Colonic mucosa (tissue), 4 donors: ENCODE data around the gene EPS8. TPM values are rescaled to one million over a fixed set of nuclear protein-coding genes. Genes with fewer than 3 reads are reported as not detected.
"Not testable (repeated sequence)": the region's sequence is repeated elsewhere in the genome, so short reads cannot be mapped to it uniquely, and the experiment has no call there.

Source experiments
- DNase-seq: peaks from one replicate; pipeline ENCODE4 v3.0.0-alpha.2; 2020
- H3K27ac ChIP-seq: fragments of 200-600 bp; one replicate; pipeline ENCODE4 v1.8.0; 2021
- H3K27me3 ChIP-seq: fragments of 200-600 bp; one replicate; pipeline ENCODE4 v1.8.0; 2021
- H3K36me3 ChIP-seq: fragments of 200-600 bp; one replicate; pipeline ENCODE4 v1.8.0; 2021
- H3K4me1 ChIP-seq: fragments of 200-600 bp; one replicate; pipeline ENCODE4 v1.8.0; 2021; ENCODE audit warnings: mild to moderate bottlenecking
- H3K4me3 ChIP-seq: fragments of 200-600 bp; one replicate; pipeline ENCODE4 v1.8.0; 2021
- H3K9ac ChIP-seq, 2 donors: one replicate each; pipeline ENCODE4 v1.7.0; 2013; ENCODE audit warnings: control low read depth in 2 of 2, low read depth in 2 of 2, low read length in 2 of 2
- H3K9me3 ChIP-seq: fragments of 200-600 bp; one replicate; pipeline ENCODE4 v1.8.0; 2021
- CTCF ChIP-seq: fragments of 200-600 bp; IDR thresholded peaks from one replicate; pipeline ENCODE4 v1.8.0; 2022; ENCODE audit warnings: antibody characterized with exemption, mild to moderate bottlenecking
- intact Hi-C: fragments of 100-400 bp; cut with DNase I; formaldehyde crosslinking; loops from one replicate; pipeline ENCODE4 v1.14.1; 2022
- total RNA-seq, 2 donors: library from RNA; stranded (reverse); fragmentation: NEBNext Ultra II Directional in 1 of 2; extraction: Animal tissue kit (Norgen Biotek cat#: 25700) in 1 of 2; gene quantifications; one replicate each; pipeline ENCODE4 v1.2.1, GENCODE V29; 2021
- donor health status: healthy.
- donor health status: DM: no; HTN: no; CAD: no.
- donor health status: DM: no; HTN: no; CAD: no.

EPS8 gene
- total RNA-seq, 2 donors from 2014 or later: 93.7 to 161 TPM

- no peak for TF ChIP-seq CTCF
- Histone ChIP-seq H3K27ac (no peak overlapping the region), H3K9ac (no peak overlapping the region), H3K4me3 (no peak overlapping the region), H3K9me3 (no peaks in the 10 kb centered on the region), H3K36me3 (no peaks in the 10 kb centered on the region), H3K27me3 (no peaks in the 10 kb centered on the region), H3K4me1 (no peaks in the 10 kb centered on the region)
- intact Hi-C loops: no loop called here
- DNase-seq: no peak
Measured at GRCh38 chr12:15756822-15757221, 32.4 kb downstream of the EPS8 start.

- Histone ChIP-seq H3K36me3 (no peaks in the 10 kb centered on the region), H3K4me1 (no peaks in the 10 kb centered on the region), H3K27me3 (no peaks in the 10 kb centered on the region), H3K9me3 (no peaks in the 10 kb centered on the region), H3K9ac (no peak overlapping the region), H3K4me3 (no peak overlapping the region), H3K27ac (no peak overlapping the region)
- intact Hi-C loops: no loop called here
- no peak for TF ChIP-seq CTCF
- no peak for DNase-seq
Measured at GRCh38 chr12:15754233-15754632, 35.0 kb downstream of the EPS8 start.

GRCh38 chr12:15752785-15753184 is 36.4 kb downstream of the EPS8 start:
- Histone ChIP-seq H3K36me3 (no peaks in the 10 kb centered on the region), H3K4me3 (no peak overlapping the region), H3K9ac (no peak overlapping the region), H3K4me1 (no peaks in the 10 kb centered on the region), H3K27me3 (no peaks in the 10 kb centered on the region), H3K9me3 (no peaks in the 10 kb centered on the region), H3K27ac (no peak overlapping the region)
- intact Hi-C loops: no loop called here
- DNase-seq: no peak
- no peak for TF ChIP-seq CTCF

GRCh38 chr12:15751741-15752140 is 37.4 kb downstream of the EPS8 start:
- H3K27me3 ChIP-seq: no peaks in the 10 kb centered on the region
- no peak for DNase-seq
- H3K4me3 ChIP-seq: no peak overlapping the region
- H3K4me1 ChIP-seq: no peaks in the 10 kb centered on the region
- H3K27ac ChIP-seq: no peak overlapping the region
- intact Hi-C loops: no loop called here
- no peaks in the 10 kb centered on the region for H3K9me3 ChIP-seq
- H3K36me3 ChIP-seq: no peaks in the 10 kb centered on the region
- no peak for TF ChIP-seq CTCF
- no peak overlapping the region for H3K9ac ChIP-seq

GRCh38 chr12:15749937-15750336 is 39.3 kb downstream of the EPS8 start:
- no peak for TF ChIP-seq CTCF
- DNase-seq: no peak
- Histone ChIP-seq H3K9me3 (no peaks in the 10 kb centered on the region), H3K9ac (no peak overlapping the region), H3K36me3 (no peaks in the 10 kb centered on the region), H3K27me3 (no peaks in the 10 kb centered on the region), H3K4me1 (no peaks in the 10 kb centered on the region), H3K4me3 (no peak overlapping the region), H3K27ac (no peak overlapping the region)
- intact Hi-C loops: no loop called here

- H3K27me3 ChIP-seq, H3K9me3 ChIP-seq, H3K4me3 ChIP-seq, H3K9ac ChIP-seq, DNase-seq, H3K36me3 ChIP-seq, H3K27ac ChIP-seq, H3K4me1 ChIP-seq, intact Hi-C loops: not testable (repeated sequence)
Measured at GRCh38 chr12:15741870-15742269, 47.3 kb downstream of the EPS8 start.
